HUDEP-2 (cell line): ENCODE measurements around the gene UNC13D.
"Not testable (repeated sequence)": the region's sequence is repeated elsewhere in the genome, so short reads cannot be mapped to it uniquely, and the experiment has no call there.

Source experiments
- DNase-seq, 76 experiments: peaks; one replicate each; lab custom pipeline; 2025; ENCODE audit not compliant: unreplicated experiment in 76 of 76; lab: John Stamatoyannopoulos, UW

The UNC13D gene

DNA sequence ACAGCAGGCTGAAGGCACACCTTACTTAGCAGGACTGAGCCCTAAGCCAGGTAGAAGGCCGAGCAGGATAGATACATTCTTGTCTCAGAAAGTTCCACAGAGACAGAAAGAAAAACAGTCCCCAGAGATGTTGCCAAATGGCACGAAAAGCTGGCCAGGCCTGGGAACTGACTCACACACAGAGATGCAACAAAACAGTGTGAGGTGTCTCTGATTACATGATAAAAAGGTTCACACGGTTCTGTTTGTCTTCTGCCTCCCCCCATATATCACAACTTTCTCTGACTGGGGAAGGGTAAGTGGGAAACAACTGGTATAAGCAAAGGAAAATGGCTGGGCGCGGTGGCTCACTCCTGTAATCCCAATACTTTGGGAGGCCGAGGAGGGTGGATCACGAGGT lies 9.2 kb upstream of the UNC13D start:
- peak in 1 of 76 experiments; percentile 3 for DNase-seq

DNA sequence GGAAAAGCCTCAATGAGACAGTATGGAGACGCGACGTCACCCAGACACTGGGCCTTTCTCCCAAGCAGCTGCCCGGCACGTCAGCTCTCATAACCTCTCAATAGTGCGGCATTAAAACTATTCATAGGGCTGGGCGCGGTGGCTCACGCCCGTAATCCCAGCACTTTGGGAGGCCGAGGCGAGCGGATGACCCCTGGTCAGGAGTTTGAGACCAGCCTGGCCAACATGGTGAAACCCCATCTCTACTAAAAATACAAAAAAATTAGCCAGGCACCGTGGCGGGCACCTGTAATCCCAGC lies 7.4 kb upstream of the UNC13D start:
- DNase-seq = not testable (repeated sequence)

DNA sequence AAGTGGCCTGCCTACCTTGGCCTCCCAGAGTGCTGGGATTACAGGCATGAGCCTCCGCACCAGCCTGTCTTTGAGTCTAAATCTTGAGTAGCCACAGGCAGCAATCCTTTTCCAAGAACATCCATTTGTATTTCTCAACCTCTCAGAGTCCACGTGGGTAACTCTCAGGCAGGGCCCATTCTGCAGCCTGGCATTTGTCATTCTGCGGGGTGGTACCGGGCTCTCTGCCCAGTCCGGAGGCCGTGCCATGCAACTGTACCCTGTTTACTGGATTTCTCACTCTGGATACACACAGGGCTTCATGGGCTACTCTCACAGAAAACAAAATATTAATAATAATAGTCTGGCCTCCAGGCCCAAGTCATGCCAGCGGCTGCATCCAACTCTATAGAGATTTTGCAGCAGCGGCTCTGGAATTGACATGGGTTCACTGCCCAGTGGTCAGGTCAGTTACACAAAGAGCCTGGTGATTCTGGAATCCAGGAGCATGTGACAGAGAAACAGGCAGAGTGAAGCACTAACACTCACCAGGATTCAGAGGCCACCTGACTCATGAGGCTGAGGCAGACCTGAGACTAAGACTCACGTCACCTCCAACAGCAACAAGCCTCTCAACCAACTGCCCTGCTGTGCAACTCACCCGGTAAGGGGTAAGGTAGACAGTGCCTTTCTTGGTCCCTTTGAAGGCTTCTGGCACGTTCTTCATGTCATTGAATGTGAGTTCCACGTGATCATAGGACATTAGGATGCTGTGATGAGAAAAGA lies 6.9 kb upstream of the UNC13D start:
- DNase-seq = no peak

- DNase-seq = peak in 15 of 76 experiments; percentile 9 to 47 (median 27)
Measured at GRCh38 chr17:75849724-75850123, 5.5 kb upstream of the UNC13D start.

- DNase-seq = peak in 42 of 76 experiments; percentile 8 to 77 (median 34)
Measured at GRCh38 chr17:75849279-75849646, 5.1 kb upstream of the UNC13D start.

- DNase-seq = peak in 56 of 76 experiments; percentile 16 to 85 (median 56)
Measured at GRCh38 chr17:75848523-75849278, 4.5 kb upstream of the UNC13D start.

DNA sequence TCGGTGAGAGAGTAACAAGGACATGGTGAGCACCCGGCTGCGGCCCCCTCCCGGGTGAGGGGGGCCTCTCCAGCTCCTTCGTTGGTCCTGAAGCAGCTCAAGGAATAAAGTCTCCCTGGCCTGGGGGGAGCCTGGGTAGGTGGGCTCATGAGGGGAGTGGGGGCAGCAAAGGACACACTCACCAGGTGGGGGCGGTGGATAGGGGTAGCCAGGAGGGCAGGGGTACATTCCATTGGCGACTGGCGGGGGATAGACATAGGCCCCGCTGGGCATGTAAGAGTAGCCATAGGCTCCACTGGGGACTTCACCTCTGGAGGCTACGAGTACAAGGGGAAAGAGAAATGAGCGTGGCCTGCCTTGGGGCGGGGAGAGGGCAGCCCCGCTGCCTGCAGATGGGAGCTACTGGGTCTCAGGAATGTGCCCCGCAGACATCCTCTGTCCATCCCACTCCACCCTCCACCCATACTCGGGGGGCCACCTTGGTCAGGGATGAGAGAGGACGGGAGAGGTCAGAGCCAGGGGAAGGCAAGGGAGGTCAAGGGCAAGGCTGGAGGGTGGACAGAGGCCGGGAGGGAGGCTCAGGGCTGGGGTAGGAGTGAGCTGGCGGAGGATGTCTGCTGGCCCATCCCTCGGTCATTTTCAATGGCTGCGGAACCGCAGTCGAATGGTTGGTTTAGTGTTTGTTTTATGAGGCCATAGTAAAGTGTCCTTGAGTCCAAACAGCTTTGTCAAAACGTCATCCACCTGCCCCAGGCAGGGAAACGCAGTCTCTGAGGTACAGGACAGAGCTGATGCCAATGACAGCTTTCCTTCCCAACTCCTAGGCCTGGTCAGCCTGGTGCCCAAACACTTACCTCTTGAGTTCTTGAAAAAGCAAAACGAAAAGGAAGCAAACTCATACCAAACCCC lies 3.7 kb upstream of the UNC13D start:
- DNase-seq = no peak

GRCh38 chr17:75846692-75847613 lies 2.7 kb upstream of the UNC13D start:
- DNase-seq = no peak

GRCh38 chr17:75845933-75846691 lies 1.9 kb upstream of the UNC13D start:
- no peak for DNase-seq

DNA sequence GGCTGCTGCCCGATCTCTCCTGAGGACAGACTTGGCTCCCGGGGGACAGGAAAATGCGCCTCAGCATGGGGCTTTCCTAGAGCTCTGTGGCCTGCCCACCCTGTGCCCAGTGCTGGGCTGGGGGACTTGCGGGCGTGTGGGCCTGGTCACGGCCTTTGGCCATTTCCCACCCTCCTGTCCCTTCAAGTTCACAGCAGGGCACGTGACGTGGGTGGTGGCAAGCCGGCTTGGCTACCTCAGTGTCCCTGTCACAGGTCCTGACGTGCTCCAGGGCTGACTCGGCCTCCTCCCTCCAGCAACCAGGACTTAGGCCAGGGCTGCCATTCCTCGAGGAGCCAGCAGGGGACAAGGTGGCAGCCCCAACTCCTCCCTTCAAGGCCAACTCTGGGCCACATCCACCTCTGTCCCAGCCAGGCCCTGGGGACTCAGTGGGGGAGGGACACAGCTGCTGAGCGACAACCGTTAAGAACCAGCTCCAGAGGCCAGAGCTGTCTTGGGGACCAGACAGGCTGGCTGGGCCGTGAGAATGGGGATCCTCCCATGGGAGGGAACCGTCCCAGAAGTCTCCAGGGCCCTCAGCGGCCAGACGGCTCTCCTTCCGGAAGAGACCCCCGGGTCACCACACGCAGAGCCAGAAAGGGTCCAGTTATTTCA lies 981 bp upstream of the UNC13D start:
- peak in 75 of 76 experiments; percentile 32 to 98 (median 92) for DNase-seq

GRCh38 chr17:75844530-75845057 lies 390 bp upstream of the UNC13D start:
- DNase-seq = peak in 58 of 76 experiments; percentile 22 to 82 (median 54)

- DNase-seq = peak in 1 of 76 experiments; percentile 48
Measured at GRCh38 chr17:75842963-75843576, 1.1 kb downstream of the UNC13D start.

DNA sequence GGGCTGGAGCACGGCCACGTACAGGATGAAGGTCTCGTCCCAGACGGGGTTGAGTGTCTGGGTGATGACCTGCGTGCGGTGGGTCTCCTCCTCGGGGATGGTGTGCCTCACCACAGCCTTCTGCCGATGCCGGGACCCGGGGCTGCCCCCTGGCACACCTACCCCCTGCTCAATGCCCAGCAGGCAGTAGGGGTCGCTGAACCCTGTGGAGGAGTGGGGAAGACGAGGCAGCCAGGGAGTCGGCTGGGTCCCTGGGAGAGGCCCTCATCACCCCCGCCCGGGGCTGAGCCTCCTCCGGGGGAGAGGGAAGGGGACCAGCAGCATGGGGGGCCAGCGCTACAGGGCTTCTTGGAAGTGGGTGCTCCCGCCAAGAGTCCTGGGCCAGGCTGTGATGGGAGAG lies 1.8 kb downstream of the UNC13D start:
- no peak for DNase-seq

- no peak for DNase-seq
Measured at GRCh38 chr17:75840799-75841164, 3.4 kb downstream of the UNC13D start.

DNA sequence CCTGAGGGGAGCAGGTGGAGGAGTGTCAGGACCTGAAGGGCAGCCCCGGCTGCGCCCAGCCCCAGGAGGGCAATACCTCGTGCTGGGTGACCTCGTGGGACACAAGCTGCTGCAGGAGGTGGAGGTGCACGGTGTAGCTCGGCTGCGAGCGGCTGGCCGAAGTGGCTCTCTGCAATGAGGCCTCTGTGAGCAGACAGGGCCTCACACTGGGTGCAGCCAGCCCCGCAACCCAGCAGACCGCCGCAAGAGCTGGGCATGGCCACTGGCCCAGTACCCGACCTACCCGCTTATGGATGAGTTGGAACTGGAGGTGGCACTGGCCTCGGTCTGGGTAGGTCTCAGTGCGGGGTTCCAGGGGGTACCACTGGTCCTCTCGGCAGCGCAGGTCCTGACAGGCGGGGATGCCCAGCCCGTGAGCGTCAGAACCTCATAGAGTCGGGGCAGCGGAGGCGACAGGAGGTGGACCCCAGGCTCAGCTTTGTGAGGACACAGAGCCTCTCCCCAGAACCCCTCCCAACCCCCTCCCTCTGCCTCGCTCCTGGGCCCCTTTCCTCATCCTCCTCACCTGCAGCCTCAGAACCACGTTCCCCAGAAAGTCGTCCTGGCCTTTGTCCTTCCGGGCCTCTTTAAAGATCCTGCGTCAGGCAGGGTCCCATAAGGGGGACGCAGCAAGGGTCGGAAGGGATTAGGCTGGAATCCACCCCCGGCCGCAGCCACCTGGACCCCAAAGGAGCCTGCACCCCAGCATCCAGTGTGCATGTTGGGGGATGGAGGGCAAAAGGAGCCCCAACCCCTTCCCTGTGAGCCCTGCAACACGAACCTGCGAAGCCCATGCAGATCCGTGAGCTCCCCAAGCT lies 4.0 kb downstream of the UNC13D start:
- DNase-seq = no peak

DNA sequence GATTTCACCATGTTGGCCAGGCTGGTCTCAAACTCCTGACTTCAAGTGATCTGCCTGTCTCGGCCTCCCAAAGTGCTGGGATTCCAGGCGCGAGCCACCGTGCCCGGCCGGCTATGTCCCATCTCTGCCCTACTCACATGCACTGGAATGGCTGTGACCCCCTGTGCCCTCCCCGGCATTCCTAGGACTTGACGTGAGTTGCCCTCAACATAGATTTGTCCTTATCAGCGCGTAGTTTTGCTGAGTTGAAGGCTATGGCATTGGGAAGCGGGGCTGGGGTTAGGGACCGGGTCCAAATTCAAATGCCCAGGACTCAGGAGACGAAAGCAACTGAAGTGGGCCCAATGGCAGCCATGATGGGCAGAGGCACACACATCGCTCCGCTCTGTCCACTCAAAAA lies 5.8 kb downstream of the UNC13D start:
- DNase-seq = no peak

- DNase-seq = no peak
Measured at GRCh38 chr17:75837899-75838298, 6.3 kb downstream of the UNC13D start.
